DOHH2 (cell line): Measurements from ENCODE around the gene PELI2.

Experiments
- H3F3A ChIP-seq: fragments of 200-600 bp; sonication (generic), shearing (Covaris generic); 2 replicates; pipeline ENCODE4 v1.6.0; 2016; ENCODE audit warnings: antibody characterized with exemption, mild to moderate bottlenecking; ENCODE audit not compliant: control insufficient read depth, insufficient read depth
- H3K27ac ChIP-seq: fragments of 200-600 bp; sonication (generic); 2 replicates; pipeline ENCODE4 v1.5.1; 2014; ENCODE audit warnings: low read depth, mild to moderate bottlenecking, low read length, moderate library complexity
- H3K27me3 ChIP-seq: fragments of 200-600 bp; sonication (generic); 2 replicates; pipeline ENCODE4 v1.6.1; 2014; ENCODE audit warnings: mild to moderate bottlenecking, low read length, mixed read lengths; ENCODE audit not compliant: control insufficient read depth
- H3K36me3 ChIP-seq: fragments of 200-600 bp; sonication (generic); 2 replicates; pipeline ENCODE4 v1.6.1; 2014; ENCODE audit warnings: mild to moderate bottlenecking, low read length, moderate library complexity, mixed read lengths; ENCODE audit not compliant: control insufficient read depth
- H3K4me1 ChIP-seq: fragments of 200-600 bp; sonication (generic); 2 replicates; pipeline ENCODE4 v1.6.1; 2014; ENCODE audit warnings: mild to moderate bottlenecking, low read length, mixed read lengths; ENCODE audit not compliant: control insufficient read depth
- H3K4me2 ChIP-seq: fragments of 200-600 bp; sonication (generic); 2 replicates; pipeline ENCODE4 v1.6.0; 2014; ENCODE audit warnings: mild to moderate bottlenecking, low read length, moderate library complexity
- H3K4me3 ChIP-seq: fragments of 200-600 bp; sonication (generic); 2 replicates; pipeline ENCODE4 v1.5.1; 2014; ENCODE audit warnings: mild to moderate bottlenecking, low read length, mixed read lengths
- H3K79me2 ChIP-seq: fragments of 200-600 bp; sonication (generic); 2 replicates; pipeline ENCODE4 v1.6.1; 2014; ENCODE audit warnings: mild to moderate bottlenecking, low read length, mixed read lengths; ENCODE audit not compliant: control insufficient read depth
- H3K9me2 ChIP-seq: fragments of 200-600 bp; sonication (generic); replicated peaks from 2 replicates; pipeline ENCODE4 v1.6.1; 2014; ENCODE audit warnings: mild to moderate bottlenecking, low read length, mixed read lengths; ENCODE audit not compliant: control insufficient read depth
- H3K9me3 ChIP-seq: fragments of 200-600 bp; sonication (generic); 2 replicates; pipeline ENCODE4 v1.6.1; 2014; ENCODE audit warnings: antibody characterized with exemption, low read length, mixed read lengths; ENCODE audit not compliant: control insufficient read depth, insufficient read depth
- H4K20me1 ChIP-seq: fragments of 200-600 bp; sonication (generic); 2 replicates; pipeline ENCODE4 v1.6.0; 2014; ENCODE audit warnings: low read depth, mild to moderate bottlenecking, antibody characterized with exemption, low read length, moderate library complexity; ENCODE audit not compliant: control insufficient read depth, insufficient read depth
- CTCF ChIP-seq: fragments of 200-600 bp; sonication (generic); IDR thresholded peaks from one replicate; pipeline ENCODE4 v1.5.1; 2014; ENCODE audit warnings: antibody characterized with exemption, mild to moderate bottlenecking, low read depth, low read length; ENCODE audit not compliant: poor library complexity, severe bottlenecking
- EZH2phosphoT487 ChIP-seq: fragments of 200-600 bp; sonication (generic); IDR thresholded peaks from 2 replicates; pipeline ENCODE4 v1.6.1; 2017; ENCODE audit warnings: borderline replicate concordance, mild to moderate bottlenecking, antibody characterized with exemption, low read length, moderate library complexity, mixed read lengths

The PELI2 gene

GRCh38 chr14:56338674-56339073 is 220.5 kb downstream of the PELI2 start:
- H3K36me3 ChIP-seq: no peaks in the 10 kb centered on the region
- no peaks in the 10 kb centered on the region for H3K27me3 ChIP-seq
- no peaks in the 10 kb centered on the region for H3F3A ChIP-seq
- H3K4me3 ChIP-seq: no peak overlapping the region
- H3K4me1 ChIP-seq: peaks cover 16% of the 10 kb centered on the region
- no peaks in the 10 kb centered on the region for H3K79me2 ChIP-seq
- no peak overlapping the region for H3K4me2 ChIP-seq
- no peaks in the 10 kb centered on the region for H3K9me3 ChIP-seq
- H3K27ac ChIP-seq: no peak overlapping the region
- no peaks in the 10 kb centered on the region for H4K20me1 ChIP-seq
- no peak for TF ChIP-seq EZH2phosphoT487
- no peak for TF ChIP-seq CTCF
- H3K9me2 ChIP-seq: no peaks in the 10 kb centered on the region

GRCh38 chr14:56339855-56340701 is 221.9 kb downstream of the PELI2 start:
- H3F3A ChIP-seq: no peaks in the 10 kb centered on the region
- H3K79me2 ChIP-seq: no peaks in the 10 kb centered on the region
- H3K27ac ChIP-seq: no peak overlapping the region
- H3K27me3 ChIP-seq: no peaks in the 10 kb centered on the region
- no peaks in the 10 kb centered on the region for H4K20me1 ChIP-seq
- no peaks in the 10 kb centered on the region for H3K36me3 ChIP-seq
- no peaks in the 10 kb centered on the region for H3K9me3 ChIP-seq
- TF ChIP-seq EZH2phosphoT487 (no peak), CTCF (peak; percentile 79)
- no peaks in the 10 kb centered on the region for H3K9me2 ChIP-seq
- H3K4me1 ChIP-seq: peaks cover 16% of the 10 kb centered on the region
- H3K4me3 ChIP-seq: no peak overlapping the region
- H3K4me2 ChIP-seq: no peak overlapping the region

- TF ChIP-seq CTCF (no peak), EZH2phosphoT487 (no peak)
- Histone ChIP-seq H3K79me2 (no peaks in the 10 kb centered on the region), H3K27ac (no peak overlapping the region), H3F3A (no peaks in the 10 kb centered on the region), H3K36me3 (no peaks in the 10 kb centered on the region), H3K4me1 (peaks cover 16% of the 10 kb centered on the region), H3K27me3 (no peaks in the 10 kb centered on the region), H3K4me2 (no peak overlapping the region), H3K9me2 (no peaks in the 10 kb centered on the region), H3K4me3 (no peak overlapping the region), H3K9me3 (no peaks in the 10 kb centered on the region), H4K20me1 (no peaks in the 10 kb centered on the region)
These were observed 222.7 kb downstream of the PELI2 start for GRCh38 chr14:56340932-56341331.
